ENCODE data around the gene DNAH5. TPM values are rescaled to one million over a fixed set of nuclear protein-coding genes. Genes with fewer than 3 reads are reported as not detected.

DNAH5 gene
- total RNA-seq, 1 donor from 2014 or later, result 1.2 TPM

GRCh38 chr5:13860146-13860545, 84.3 kb downstream of the DNAH5 start:
- H3K4me1 Mint-ChIP-seq (ENCODE audit: unreplicated experiment), result no peaks in the 10 kb centered on the region
- no peak overlapping the region for H3K27ac Mint-ChIP-seq
- DNase-seq (ENCODE audit: extremely low spot score, unreplicated experiment), result no peak
- no peaks in the 10 kb centered on the region for H3K36me3 Mint-ChIP-seq
- H3K27me3 Mint-ChIP-seq, result peaks cover 3% of the 10 kb centered on the region
- no peaks in the 10 kb centered on the region for H3K9me3 Mint-ChIP-seq
- no peak overlapping the region for H3K4me3 Mint-ChIP-seq
- no peak for TF ChIP-seq CTCF (conservative IDR thresholded peaks at IDR 0.05)

- Mint-ChIP-seq H3K27ac (no peak overlapping the region), H3K36me3 (no peaks in the 10 kb centered on the region), H3K9me3 (no peaks in the 10 kb centered on the region), H3K27me3 (peaks cover 3% of the 10 kb centered on the region), H3K4me1 (ENCODE audit: unreplicated experiment) (no peaks in the 10 kb centered on the region), H3K4me3 (no peak overlapping the region)
- TF ChIP-seq CTCF (conservative IDR thresholded peaks at IDR 0.05), result no peak
- no peak for DNase-seq (ENCODE audit: extremely low spot score, unreplicated experiment)
Measured at GRCh38 chr5:13859270-13860065, 85.0 kb downstream of the DNAH5 start.

- no peaks in the 10 kb centered on the region for H3K9me3 Mint-ChIP-seq
- no peak for DNase-seq (ENCODE audit: extremely low spot score, unreplicated experiment)
- no peaks in the 10 kb centered on the region for H3K27me3 Mint-ChIP-seq
- no peaks in the 10 kb centered on the region for H3K36me3 Mint-ChIP-seq
- H3K27ac Mint-ChIP-seq, result no peak overlapping the region
- TF ChIP-seq CTCF (conservative IDR thresholded peaks at IDR 0.05), result no peak
- no peaks in the 10 kb centered on the region for H3K4me1 Mint-ChIP-seq (ENCODE audit: unreplicated experiment)
- H3K4me3 Mint-ChIP-seq, result no peak overlapping the region
Measured at GRCh38 chr5:13843175-13843846, 101.2 kb downstream of the DNAH5 start.

GRCh38 chr5:13833440-13833839, 111.0 kb downstream of the DNAH5 start:
- no peaks in the 10 kb centered on the region for H3K36me3 Mint-ChIP-seq
- H3K9me3 Mint-ChIP-seq, result peaks cover 5% of the 10 kb centered on the region
- no peak for TF ChIP-seq CTCF (conservative IDR thresholded peaks at IDR 0.05)

GRCh38 chr5:13831351-13831750, 113.1 kb downstream of the DNAH5 start:
- no peaks in the 10 kb centered on the region for H3K36me3 Mint-ChIP-seq
- no peak for TF ChIP-seq CTCF (conservative IDR thresholded peaks at IDR 0.05)
- peaks cover 10% of the 10 kb centered on the region for H3K9me3 Mint-ChIP-seq
- H3K4me1 Mint-ChIP-seq (ENCODE audit: unreplicated experiment), result no peaks in the 10 kb centered on the region
- DNase-seq (ENCODE audit: extremely low spot score, unreplicated experiment), result no peak
- H3K27me3 Mint-ChIP-seq, result peaks cover 4% of the 10 kb centered on the region
- no peak overlapping the region for H3K4me3 Mint-ChIP-seq
- no peak overlapping the region for H3K27ac Mint-ChIP-seq

More at GRCh38 chr5:13833440-13833839, 111.0 kb downstream of the DNAH5 start:
- Mint-ChIP-seq H3K27me3 (peaks cover 5% of the 10 kb centered on the region), H3K4me3 (no peak overlapping the region), H3K27ac (no peak overlapping the region), H3K4me1 (ENCODE audit: unreplicated experiment) (no peaks in the 10 kb centered on the region)
- DNase-seq (ENCODE audit: extremely low spot score, unreplicated experiment), result no peak
